ENCODE measurements around the gene CRTC2.

- no peak for TF ChIP-seq CTCF (IDR thresholded peaks at IDR 0.05)
- no peak for TF ChIP-seq POLR2A (IDR thresholded peaks at IDR 0.05; ENCODE audit: low read depth)
These were observed 4.5 kb downstream of the CRTC2 start for GRCh38 chr1:153953859-153954365.

All from esophagus muscularis mucosa (tissue), 3 donors.